Stimulated activated CD4-positive, alpha-beta T cell treated with anti-CD3 and anti-CD28 coated beads, Interleukin-4, amount 100 ng/mL, for 1 hour (primary cell): Measurements from ENCODE around the gene COX19.

Source experiments
- DNase-seq: peaks from one replicate; pipeline ENCODE4 v3.0.0-alpha.2; 2020

The COX19 gene

DNA sequence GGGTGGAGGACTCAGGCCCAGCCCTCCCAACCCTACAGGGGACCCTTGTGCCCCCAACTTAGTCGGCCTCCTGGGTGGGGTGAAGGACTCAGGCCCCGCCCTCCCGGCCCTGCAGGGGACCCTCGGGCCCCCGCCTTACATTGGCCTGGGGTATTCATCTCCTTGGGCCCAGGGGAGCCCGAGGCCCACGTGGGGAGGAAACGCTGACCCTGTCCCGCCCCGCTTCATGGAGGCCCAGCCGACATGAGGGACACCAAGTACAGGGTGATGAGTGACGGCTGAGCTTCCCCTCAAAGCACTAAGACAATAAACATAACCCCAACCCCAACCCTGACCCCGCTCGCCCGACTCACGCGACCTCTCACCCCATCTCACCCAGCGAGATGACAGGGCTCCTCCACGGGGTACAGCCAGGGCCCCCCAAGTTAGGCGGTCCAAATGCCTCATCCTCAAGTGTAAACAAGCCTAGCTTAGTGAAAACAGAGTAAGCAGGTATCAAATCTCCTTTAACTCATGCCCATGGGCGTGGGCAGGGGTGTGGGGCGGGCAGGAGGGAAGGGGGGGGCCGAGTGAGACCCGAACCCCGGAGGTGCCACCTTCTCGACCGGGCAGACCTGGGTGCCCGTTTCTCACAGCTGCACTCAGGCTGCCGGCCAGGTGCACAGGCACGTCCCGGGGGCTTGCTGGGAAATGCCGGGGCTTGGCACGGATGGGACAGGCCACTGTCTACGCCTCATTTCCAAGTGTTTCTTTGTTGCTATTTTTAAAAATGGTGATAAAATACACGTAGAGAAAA, 15.8 kb upstream of the COX19 start:
- no peak for DNase-seq

DNA sequence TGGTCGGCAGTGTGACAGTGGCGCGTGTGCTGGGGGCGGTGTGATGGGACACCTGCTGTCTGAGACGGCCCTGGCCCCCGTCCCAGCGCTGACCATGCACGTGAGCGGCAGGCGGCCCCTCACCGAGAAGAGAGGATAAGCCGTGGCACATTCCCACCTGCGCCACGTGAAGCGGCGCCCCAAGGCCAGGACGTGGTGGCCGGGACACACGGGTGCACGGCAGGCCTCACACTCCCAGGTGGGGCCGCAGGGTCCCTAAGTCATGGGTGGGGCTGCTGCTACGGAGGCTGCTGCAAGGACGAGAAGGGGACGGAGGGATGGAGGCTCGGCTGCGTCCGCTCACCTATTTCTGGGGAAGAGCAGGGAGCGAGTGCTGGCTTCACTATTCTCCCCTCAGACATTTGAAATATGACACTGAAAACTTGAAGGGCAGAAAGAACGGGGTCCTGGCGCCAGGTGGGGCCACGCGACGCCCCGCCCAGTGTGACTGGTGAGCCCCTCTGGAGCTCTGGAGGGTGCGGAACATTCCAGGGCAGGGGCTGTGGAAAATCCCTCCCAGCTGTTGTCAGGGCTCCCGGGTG, 15.1 kb upstream of the COX19 start:
- DNase-seq = no peak

DNA sequence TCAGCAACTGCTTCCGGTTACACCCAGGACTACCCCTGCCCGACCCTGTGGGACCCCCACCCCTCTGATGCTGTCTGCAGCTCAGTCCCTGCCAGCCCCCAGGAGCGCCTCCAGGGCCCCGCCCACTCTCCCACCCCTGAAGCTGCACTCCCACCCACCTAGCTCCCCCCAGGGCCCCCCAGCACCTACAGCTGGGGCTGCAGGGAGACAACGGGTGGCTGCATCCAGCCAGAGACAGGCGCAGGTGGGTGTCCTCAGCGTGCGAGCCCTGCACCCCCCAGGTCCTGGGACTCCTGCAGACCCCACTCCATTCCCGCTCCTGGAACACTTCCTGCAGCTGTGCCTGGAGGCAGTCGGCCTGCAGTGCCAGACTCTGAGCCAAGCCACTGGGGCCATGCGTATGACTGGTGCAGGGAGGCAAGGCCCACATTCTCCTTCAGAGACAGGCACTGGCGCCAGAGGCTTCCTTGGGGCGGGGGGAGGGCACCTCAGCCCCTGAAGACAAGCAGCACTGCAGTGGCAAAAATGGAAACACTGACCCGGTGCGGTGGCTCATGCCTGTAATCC, 13.7 kb upstream of the COX19 start:
- no peak for DNase-seq

DNA sequence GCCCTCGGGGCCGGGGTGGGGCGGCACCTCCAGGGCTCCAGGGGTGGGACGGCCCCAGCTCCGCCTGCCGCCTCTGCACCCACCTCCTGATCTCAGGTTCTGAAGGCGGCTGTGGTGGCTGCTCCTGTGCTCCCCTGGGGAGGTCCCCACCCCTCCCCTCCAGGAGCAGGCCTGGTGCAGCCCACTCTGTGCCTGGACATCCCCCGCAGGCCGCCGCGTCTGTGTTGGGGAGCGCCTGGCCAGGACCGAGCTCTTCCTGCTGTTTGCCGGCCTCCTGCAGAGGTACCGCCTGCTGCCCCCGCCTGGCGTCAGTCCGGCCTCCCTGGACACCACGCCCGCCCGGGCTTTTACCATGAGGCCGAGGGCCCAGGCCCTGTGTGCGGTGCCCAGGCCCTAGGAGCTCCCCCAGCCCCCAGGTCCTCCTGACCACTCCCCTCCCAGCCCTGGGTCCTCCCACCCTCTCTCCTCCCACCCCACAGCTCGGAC, 13.1 kb upstream of the COX19 start:
- no peak for DNase-seq

DNA sequence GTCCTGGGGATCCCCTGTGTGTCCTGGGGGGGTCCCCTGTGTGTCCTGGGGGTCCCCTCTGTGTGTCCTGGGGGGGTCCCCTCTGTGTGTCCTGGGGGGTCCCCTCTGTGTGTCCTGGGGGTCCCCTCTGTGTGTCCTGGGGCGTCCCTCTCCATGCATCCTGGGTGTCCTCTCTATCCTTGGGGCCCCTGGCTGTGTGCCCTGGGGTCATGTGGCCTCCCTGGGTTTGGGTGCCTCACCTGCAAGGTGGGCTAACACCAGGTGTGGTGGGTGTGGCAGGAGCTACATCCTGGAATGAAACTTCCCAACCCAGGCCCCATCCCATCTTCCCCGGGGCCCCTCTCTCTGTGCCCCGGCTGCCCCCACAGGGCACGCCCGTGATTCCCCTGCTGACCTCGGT, 12.6 kb upstream of the COX19 start:
- no peak for DNase-seq

DNA sequence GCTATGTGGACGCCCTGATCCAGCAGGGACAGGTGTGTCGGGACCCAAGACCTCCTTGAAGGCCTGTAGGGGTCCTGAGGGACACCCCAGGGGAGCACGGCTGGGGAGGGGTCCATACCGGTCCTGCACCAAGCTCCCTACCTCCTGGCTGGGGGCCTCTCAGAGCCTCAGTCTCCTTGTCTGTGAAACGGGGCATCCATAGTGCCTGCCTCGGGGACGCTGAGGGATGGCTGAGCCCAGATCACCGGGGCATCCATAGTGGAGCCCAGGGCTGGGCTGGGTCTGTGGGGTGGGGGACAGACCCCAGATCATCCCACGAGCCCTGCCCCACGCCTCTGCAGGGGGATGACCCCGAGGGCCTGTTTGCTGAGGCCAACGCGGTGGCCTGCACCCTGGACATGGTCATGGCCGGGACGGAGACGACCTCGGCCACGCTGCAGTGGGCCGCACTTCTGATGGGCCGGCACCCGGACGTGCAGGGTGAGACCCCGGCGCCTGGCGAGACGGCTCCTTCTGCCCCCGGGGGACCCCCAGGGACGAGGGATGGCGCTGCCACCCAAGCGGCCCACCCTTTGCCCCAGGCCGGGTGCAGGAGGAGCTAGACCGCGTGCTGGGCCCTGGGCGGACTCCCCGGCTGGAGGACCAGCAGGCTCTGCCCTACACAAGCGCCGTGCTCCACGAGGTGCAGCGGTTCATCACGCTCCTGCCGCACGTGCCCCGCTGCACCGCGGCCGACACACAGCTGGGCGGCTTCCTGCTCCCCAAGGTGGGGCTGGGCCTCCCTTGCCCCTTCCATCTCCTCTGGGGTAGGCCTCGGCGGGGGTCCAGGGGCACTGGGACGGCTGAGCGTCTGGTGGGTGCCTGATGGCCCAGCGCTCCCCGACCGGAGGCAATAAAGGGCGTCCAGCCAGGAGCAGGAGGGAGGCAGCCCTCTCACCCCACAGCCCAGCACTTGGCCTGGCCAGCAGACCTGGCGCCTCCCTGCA, 11.7 kb upstream of the COX19 start:
- DNase-seq = no peak

DNA sequence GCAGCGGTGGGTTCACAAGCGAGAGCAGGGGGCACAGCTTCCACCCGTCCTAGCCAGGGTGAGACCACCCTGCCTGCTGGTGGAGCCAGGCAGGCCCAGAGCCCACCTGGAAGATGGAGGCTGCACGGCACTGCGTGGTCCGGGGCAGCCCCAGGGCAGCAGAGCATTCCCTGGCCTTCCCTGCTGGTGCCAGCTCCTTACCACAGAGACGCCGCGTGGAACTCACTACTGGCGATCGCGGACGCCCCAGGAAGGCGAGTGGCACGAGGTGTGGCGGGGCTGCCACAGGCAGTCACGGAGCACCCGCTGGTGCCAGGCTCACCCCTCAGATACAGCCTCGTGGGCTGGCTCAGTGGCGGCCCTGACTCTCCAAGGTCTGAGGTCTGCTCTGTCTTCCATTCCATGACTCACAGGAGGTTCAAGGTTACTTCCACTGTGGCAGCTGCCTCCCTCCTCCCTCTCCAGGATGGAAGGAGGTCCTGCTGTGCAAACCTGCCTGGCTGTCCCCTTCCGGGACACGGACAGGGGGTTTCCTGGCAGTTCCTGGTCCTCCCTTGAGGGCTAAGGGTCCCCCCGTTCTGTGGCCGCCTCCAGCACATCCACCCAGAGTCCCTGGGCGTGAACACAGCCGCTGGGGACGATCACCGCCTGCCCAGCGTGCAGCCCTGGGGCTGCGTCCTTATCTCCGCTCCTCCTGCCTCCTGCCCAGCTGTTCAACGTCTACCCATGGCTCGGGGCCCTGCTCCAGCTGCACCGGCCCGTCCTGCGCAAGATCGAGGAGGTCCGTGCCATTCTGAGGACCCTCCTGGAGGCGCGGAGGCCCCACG, 10.8 kb upstream of the COX19 start:
- DNase-seq = no peak

DNA sequence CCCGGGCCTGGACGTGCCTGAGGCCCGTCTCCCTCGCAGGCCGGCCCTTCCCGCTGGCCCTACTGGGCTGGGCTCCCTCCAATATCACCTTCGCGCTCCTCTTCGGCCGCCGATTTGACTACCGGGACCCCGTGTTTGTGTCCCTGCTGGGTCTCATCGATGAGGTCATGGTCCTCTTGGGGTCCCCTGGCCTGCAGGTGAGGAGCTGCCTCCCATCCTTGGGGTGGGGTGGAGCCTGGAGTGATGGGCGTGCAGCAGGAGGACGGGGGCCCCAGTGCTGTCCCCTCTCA, 9.7 kb upstream of the COX19 start:
- DNase-seq = no peak

DNA sequence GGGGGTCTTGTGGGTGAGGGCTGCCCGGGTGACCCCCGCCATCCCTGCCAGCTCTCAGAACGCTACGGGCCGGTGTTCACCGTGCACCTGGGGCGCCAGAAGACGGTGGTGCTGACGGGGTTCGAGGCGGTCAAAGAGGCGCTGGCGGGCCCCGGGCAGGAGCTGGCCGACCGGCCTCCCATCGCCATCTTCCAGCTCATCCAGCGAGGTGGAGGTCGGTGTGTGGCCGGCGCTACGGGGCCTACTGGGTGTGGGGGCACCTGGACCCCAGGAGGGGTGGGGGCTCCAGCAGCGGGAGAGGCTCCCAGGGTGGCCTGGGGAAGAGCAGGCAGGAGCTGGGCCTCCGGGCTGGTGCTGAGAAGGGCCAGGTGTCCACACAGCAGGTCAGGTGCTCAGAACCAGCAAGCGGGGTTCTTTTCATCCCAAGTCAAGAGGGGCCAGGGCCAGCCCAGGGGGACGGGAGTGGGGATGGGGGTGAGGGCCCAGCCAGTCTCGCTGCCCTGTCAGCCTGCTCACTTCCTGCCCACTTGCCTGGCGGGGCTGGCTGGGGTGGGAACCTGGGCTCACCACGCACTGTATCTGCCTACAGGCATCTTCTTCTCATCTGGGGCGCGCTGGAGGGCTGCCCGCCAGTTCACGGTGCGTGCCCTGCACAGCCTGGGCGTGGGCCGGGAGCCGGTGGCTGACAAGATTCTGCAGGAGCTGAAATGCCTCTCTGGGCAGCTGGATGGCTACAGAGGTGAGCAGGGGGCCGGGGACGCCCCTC, 9.2 kb upstream of the COX19 start:
- no peak for DNase-seq

DNA sequence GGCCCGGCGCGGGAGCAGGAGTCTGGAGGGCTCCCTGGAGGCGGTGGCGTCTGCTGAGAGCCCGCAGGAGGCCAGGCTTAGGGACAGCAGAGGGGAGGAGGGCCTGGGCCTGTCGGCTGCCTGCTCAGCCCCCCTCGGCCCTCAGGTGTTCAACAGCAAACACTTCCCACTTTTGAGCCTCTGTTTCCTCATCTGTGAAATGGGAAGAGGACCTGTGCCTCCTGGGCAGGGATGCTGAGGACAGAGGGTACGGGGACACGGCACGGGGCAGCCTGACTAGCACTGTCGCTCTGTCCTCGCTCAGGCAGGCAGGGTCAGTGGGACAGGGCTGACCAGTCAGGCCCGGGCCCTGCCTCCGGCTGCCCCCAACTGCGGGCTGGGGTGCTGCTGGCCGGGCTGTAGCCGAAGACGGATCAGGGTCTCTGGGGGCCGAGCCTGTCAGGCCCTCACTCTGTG, 8.3 kb upstream of the COX19 start:
- DNase-seq = no peak

DNA sequence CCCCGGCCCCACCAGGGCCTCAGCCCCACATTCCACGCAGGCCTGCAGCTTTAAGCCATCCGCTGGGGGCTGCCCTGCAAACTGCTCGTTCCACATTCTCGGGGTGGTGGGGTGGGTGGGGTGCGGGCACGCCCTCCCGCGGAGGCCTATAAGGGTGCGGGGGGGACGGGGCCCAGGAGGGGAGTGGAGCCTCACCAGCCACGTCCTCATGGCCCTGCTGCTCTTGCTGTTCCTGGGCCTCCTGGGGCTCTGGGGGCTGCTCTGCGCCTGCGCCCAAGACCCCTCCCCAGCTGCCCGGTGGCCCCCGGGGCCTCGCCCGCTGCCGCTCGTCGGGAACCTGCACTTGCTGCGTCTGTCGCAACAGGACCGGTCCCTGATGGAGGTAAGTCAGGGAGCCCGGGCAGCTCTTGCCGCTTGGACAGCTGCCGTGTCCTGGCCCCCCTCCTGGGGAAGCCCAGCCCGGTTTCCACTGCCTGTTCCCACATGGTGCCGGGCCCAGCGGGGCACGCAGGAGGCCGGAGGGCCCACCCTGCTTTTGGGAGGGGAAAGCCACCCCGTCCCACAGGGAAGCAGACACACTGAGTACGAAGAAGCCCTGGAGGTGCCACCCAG, 7.8 kb upstream of the COX19 start, which contains the start of gene CYP2W1:
TSS of gene CYP2W1 (plus strand) at position 178 of the 612 bp plus-strand sequence. CDS start at position 209, 31 bp downstream.
- DNase-seq = no peak

DNA sequence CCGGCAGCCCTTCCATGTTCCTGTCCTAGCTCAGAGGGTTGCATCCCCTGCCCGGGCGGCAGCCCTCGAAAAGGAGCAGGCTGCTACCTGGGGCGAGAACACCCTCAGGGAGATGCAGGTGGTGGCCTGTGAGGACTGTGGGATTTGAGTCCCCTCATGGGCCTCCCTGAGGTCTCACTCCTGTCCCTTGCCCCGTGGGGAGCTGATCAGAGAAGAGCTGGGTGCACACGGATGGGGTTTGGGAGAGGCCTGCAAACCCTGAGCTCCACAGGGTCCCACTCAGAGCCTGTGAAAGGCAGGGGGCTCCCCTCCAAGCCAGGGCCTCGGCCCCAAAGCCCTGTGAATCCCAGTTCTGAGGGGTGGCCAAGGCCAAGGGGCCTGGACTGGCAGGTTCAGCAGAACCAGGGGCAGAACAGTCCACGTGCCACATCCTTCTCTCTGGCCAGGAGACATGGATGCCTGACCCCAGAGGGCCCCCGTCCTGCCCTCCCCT, 7.2 kb upstream of the COX19 start:
- DNase-seq = no peak

DNA sequence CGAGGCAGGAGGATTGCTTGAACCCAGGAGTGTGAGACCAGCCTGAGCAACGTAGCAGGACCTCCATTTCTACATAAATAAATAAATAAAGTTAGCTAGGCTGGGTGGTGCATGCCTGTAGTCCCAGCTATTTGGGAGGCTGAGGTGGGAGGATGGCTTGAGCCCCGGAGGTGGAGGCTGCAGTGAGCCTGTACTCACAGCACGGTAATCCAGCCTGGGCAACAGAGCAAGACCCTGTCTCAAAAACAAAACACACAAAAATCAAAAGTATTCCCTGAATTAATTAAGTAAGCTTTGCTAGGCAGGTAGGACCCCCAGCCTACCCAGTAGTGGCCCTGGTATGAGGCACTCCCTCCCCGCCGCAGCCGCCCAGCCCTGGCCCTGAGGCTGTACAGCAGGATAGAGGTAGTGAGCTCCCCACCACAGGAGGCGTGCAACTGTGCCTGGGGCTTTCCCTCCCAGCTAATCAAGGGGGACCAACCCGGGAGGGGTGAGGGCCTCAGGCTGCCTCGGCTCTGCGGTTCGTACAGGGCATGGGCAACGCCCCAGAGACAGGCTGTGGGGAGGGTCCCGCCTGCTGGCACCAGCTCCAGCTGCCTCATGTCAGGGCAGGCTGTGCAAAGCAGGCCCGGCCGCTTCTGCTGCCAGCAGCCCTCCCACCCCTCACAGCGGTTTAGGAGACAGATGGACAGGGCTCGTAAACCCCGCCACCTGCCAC, 6.6 kb upstream of the COX19 start:
- no peak for DNase-seq

DNA sequence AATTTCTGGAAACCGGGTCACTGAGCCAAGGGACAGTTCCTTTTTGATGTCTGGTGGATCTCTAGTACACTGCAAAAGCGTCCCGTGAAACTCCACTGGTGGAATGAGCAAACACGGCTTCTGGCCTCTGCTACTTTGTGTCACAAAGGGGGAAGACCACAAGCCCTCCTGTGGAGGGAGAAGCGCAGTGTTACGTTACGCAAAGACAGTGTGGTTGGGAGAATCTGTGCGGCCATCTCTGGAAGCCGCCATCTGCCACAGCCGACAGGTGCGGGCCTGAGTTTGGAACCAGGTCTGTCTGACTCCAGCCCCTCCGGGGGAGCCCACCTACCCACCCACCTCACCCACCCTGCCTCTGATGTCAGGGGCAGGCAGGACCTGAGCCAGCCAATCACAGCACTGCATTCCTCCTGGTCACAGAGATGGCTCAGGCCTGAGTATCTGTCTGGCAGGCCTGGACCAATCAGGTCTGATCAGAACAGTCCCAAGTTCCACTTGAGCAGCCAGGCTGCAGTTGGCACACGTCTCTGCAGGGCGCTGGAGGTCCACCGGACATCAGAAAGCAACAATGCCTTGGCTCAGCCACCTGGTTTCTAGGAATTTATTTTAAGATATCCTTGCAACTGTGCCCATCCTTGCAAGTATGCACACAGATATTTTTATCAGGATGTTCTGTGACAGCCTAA, 4.7 kb upstream of the COX19 start:
- DNase-seq = no peak

DNA sequence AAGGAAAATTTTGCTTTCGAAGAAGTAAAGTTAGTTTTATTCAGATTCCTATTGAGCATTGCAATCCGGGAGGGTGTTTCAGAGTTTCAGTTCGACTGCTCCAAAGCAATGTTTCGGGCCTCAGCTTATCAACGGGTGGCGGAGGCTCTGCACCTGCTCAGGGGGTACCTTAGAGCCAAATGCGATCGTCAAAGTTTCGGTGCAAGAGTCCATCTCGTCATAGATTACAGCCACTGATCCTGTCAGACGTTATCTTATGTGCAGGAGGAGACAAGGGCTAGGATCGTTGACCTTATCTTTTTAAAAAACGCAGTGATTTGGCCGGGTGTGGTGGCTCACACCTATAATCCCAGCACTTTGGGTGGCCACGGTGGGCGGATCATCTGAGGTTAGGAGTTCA, 3.8 kb upstream of the COX19 start:
- no peak for DNase-seq

DNA sequence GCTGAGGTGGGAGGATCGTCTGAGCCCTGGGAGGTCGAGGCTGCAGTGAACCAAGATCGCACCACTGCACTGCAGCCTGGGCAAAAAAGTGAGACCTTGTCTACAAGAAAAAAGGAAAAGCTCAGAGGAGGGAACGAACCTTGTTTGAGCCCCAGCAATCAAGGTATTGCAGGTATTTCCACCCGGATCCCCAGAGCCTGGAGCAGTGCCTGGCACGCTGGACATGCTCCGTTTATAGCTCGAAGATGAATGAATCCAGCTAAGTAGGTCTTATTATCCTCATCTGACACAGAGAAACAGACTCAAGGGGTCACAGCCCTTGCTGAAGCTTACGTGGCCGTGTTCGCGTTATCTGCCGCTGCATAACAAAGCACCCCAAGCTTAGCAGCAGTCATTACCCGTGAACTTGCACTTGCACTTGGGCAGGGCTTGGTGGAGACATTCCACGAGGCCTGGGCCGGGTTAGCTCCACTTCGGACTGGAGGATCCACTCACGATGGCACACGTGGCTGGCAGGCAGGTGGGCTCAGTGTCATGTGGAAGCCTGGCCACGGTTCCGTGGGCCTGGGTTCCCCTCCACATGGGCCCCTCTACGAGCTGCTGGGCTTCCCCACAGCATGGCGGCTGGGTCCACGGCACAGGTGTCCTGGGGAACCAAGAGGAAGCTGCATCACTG, 3.2 kb upstream of the COX19 start:
- no peak for DNase-seq

DNA sequence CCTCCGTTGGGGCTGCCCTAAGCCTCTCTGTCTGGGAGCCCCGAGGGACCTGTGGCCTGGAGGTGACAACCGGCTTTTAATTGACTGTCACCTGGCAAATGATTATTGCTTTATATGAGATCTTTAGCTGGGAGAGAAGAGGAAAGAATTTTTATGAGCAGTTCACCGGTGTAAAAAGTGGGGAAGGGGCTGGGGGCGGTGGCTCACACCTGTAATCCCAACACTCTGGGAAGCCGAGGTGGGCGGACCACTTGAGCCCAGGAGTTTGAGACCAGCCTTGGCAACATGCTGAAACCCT, 2.6 kb upstream of the COX19 start:
- DNase-seq = no peak

DNA sequence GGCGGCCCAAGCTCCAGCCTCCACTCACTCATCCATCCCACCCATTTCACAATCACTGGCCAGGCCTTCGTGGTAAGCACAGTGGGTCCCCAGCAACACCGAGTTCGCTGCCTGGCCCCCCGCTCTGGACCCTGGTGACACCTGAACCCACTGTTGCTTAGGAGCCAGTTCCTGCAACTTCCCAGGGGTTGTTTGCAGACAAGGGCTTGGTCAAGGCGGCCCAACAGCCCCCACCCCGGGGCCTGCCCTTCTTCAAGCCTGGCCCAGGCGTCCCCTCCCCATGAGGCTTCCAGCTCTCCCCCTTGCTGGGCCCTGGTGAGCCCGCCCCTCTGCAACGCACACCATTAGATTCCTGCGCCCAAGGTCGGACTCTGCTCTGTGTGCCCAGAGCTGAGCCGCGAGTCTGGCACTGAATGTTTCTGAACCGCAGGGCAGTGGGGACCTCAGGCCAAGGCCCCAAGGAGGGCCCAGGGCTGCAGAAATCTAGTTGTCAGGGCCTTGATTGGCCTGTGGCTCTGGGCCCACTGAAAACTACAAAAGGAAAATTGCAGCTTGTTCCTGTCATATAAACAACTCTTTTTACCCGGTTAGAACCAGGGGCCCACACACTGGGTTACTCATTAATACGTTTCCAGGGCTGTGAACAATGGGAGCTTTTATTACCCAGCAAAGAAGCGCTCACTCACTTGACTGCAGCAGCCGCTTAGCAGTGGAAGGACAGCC, 2.1 kb upstream of the COX19 start:
- no peak for DNase-seq
